SK-N-MC (cell line): ENCODE data around the gene XYLT2.

Source experiments
- EZH2 ChIP-seq: fragments of 200-600 bp; sonication (generic); IDR thresholded peaks from one replicate; pipeline ENCODE4 v1.6.1; 2017; ENCODE audit warnings: antibody characterized with exemption
- FOXP2 ChIP-seq: optimal IDR thresholded peaks from 2 replicates; pipeline ENCODE3; 2011; ENCODE audit warnings: mild to moderate bottlenecking, moderate library complexity; ENCODE audit not compliant: insufficient read depth; ENCODE audit errors: extremely low read length, control extremely low read depth
- POLR2AphosphoS5 ChIP-seq: IDR thresholded peaks from 2 replicates; pipeline ENCODE4 v1.6.1; 2012; ENCODE audit warnings: mild to moderate bottlenecking, low read depth, low read length, borderline replicate concordance

GRCh38 chr17:50329716-50330115, 16.2 kb upstream of the XYLT2 start:
- no peak for TF ChIP-seq POLR2AphosphoS5
- no peak for TF ChIP-seq EZH2
- no peak for TF ChIP-seq FOXP2
